HG03460 (cell line): Measurements from ENCODE around the gene MLPH.

Experiments used
- ATAC-seq: cut with Tn5 transposase; IDR thresholded peaks from one replicate; pipeline ENCODE4 v1.9.1; 2021; ENCODE audit not compliant: unreplicated experiment

MLPH gene

DNA sequence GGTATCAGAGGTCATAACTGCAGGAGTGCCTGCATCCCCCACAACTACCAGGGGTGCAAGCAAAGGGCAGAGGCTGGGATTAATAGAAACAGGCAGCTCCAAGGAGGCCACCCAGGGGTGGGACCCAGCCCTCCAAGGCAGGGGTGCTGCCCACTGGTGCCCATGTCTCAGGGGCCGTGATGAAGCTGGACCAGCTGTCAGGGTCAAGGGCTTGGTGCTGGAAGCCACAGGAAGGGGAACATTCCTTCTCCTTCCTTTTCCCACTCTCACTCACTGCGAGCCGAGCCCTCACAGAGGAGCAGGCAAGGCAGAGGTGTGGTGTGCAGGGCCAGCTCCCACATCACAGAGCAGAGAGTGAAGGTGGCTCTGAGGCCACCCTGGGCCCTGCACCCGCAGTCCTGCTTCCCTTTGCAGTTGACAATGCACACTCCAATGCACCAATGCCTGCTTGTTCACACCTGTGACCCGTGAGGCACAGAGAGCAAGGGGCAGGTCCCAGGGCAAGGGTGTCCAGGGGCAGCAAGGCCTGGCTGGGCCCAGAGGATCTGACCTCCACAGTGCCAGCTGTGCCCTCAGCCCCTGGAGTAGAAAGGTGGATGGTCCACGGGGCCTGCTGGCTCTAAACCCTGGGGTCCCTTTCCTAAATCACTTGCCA lies 28.7 kb downstream of the MLPH start:
- no peak for ATAC-seq

DNA sequence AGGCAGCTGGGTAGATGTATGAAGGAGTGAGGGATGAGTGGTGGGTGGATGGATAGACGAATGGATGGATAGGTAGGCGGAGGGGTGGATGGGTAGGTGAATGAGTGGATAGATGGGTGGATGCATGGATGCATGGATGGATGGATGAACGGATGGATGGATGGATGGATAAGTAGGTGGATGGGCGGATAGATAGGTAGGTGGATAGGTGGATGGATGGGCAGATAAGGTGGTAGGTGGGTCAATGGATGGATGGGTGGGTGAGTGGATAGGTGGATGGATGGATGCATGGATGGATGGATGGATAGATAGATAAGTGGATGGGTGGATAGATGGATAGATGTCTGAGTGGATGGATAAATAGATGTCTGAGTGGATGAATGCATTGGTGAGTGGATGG lies 30.1 kb downstream of the MLPH start:
- ATAC-seq: no peak

GRCh38 chr2:237517990-237518389 lies 30.9 kb downstream of the MLPH start:
- ATAC-seq: no peak

GRCh38 chr2:237519506-237520245 lies 32.6 kb downstream of the MLPH start:
- ATAC-seq: no peak

GRCh38 chr2:237520290-237520689 lies 33.2 kb downstream of the MLPH start:
- ATAC-seq: no peak

DNA sequence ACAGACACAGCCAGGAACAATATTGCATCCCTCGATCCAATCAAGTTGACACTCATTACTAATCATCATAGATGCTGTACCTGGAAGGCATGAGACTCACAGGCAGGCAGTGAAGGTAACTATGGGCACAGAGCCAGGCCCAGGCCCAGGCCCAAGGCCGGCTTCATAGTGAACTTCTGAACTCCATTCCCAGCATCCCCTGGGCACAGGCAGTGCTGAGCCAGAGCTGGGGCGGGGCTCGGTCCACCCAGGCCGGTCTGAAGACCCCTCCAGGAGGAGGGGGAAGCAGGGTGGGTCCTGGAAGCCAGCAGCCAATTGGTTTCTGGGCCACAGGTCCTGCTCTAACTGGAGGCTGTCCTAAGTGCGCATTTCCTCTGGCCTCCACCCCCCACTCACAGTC lies 37.6 kb downstream of the MLPH start:
- no peak for ATAC-seq

- ATAC-seq: no peak
Observed at GRCh38 chr2:237525559-237526157, 38.6 kb downstream of the MLPH start.

GRCh38 chr2:237527233-237527632 lies 40.2 kb downstream of the MLPH start:
- ATAC-seq: no peak

DNA sequence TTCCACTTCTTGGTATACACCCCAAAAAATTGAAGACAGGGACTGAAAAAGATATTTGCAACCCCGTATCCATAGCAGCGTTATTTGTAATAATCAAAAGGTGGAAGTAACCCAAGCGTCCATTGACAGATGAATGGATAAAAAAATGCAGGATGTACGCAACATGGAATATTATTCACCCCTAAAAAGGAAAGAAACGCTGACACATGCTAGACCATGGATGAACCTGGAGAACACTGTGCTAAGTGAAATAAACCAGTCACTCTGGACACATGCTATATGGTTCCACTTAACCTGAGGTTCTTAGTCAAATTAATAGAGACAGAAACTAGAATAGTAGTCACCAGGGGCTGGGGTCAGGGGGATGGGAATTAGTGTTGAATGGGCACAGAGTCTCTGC lies 40.7 kb downstream of the MLPH start:
- no peak for ATAC-seq

DNA sequence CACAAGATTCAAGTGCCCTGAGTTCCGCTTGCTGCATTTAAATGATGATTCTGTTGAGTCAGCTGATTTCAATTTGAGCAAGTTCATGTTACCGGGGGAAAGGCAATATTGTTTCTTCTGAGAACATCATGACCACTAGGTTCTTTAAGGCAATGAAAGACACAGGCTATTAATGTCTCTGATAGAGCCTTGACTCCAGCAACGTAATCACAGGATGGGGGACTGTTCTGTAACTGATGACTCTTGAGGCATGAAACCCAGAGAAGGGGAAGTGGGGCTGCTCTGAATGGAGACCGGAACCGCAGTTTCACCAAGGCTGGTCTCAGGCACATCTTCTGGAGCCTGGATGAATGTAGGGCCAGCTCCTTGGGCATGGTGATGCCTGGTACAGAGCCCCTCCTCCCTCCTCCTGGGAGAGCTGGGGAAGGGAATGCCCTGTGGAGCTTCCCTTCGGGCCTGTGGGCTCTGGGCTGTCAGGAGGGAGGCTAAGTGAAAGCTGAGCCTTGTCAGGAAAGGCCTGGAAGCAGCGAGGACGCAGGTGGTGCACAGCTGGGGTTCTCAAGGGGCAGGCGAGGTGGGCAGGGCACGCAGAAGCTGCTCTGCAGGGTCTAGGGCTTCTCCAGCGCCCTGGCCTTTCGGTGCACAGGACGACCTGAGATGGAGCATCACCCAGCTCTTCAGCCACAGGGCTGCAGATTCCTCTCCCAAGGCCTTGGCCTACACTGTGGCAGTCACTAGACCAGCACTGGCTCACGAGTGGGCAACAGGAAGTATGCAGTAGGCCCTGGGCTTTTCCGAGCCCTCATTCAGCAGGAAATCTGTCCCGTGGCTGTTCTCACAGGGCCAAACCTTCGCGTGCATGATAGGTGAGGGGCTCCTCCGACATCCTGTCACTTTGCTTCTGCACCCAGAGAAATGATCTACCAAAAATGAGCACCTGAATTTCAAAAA lies 42.7 kb downstream of the MLPH start:
- ATAC-seq: no peak

- no peak for ATAC-seq
Observed at GRCh38 chr2:237530472-237531433, 43.7 kb downstream of the MLPH start.

DNA sequence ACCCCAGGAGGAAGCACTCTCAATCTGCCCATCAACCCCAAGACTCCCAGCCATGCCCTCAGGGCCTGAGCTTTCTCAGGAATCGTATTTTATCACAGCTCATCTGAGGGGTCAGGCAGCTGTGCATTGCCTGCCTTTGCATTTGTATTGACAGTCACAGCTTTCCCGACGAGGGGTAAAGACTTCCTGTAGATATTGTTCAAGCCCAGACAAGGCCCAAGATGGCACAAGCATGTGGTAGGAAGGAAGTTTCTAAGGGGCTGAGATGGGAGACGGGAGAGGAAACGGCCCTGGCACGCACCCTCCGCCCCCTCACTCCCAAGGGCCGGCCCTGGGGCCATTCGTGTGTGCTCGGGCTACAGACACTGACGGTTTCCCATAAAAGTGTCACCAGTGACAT lies 45.1 kb downstream of the MLPH start:
- ATAC-seq: no peak

- no peak for ATAC-seq
Observed at GRCh38 chr2:237533668-237534161, 46.7 kb downstream of the MLPH start.

- no peak for ATAC-seq
Observed at GRCh38 chr2:237534380-237534779, 47.3 kb downstream of the MLPH start.

GRCh38 chr2:237535385-237536082 lies 48.5 kb downstream of the MLPH start:
- no peak for ATAC-seq

GRCh38 chr2:237536083-237536415 lies 49.0 kb downstream of the MLPH start:
- no peak for ATAC-seq

DNA sequence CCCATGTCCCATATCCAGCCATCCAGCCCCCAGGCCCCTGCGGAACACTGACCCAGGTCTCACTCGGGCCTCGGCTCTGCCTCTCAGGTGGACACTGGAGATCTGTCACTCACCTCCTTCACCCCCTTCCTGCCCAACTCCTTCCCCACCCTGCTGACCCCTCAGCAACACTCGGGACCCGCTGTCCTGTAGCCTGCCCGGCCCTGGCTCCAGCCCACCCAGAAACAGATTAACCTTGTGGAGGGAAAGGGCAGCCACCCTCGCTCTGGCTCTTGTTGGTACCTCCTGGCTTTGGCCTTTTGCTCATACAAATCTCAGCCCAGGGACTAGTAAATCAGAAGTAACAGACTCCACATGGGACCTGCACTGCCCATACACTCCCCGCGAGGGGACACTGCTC lies 49.6 kb downstream of the MLPH start:
- no peak for ATAC-seq

DNA sequence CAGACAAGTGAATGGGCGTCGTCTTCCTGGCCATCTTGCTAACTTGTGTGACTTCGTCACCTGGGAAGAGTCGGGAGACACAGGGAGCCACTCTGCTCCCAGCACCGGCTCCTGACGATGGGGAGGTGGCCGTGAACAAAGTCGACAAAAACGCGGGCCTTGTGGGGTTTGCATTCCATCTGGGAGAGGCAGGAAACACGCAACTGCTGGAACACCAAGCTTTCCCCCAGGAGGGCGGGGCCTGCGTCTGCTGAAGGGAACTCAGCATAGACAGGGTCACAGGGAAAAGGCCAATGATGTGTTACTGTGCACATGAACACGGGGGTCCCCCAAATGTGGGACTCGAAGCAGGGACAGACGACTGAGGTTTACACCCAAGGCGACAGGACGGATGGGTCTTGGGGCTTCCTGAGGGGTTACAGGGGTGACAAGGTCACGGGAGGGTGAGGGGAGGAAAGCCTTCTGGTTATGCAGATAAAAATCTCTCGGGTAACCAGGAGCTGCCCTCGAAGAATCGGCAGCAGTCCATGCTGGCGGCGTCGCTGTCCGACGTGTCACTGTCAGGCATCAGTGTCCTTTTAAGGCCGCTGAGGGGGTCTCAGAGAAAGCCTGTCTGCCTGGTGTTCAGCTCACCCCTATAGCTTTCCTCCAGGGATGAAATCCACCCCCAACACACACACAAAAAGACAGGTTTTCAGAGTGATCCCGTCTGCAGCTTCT lies 51.1 kb downstream of the MLPH start:
- ATAC-seq: no peak

- ATAC-seq: no peak
Observed at GRCh38 chr2:237538901-237539300, 51.9 kb downstream of the MLPH start.
